NB4 (cell line): ENCODE data around the gene USF2.

Source experiments
- CTCF ChIP-seq: IDR thresholded peaks from one replicate; pipeline ENCODE4 v1.5.1; 2012; ENCODE audit warnings: low read depth, low read length
- MYC ChIP-seq: IDR thresholded peaks from 2 replicates; pipeline ENCODE4 v1.6.1; 2011; ENCODE audit warnings: low read depth, low read length

DNA sequence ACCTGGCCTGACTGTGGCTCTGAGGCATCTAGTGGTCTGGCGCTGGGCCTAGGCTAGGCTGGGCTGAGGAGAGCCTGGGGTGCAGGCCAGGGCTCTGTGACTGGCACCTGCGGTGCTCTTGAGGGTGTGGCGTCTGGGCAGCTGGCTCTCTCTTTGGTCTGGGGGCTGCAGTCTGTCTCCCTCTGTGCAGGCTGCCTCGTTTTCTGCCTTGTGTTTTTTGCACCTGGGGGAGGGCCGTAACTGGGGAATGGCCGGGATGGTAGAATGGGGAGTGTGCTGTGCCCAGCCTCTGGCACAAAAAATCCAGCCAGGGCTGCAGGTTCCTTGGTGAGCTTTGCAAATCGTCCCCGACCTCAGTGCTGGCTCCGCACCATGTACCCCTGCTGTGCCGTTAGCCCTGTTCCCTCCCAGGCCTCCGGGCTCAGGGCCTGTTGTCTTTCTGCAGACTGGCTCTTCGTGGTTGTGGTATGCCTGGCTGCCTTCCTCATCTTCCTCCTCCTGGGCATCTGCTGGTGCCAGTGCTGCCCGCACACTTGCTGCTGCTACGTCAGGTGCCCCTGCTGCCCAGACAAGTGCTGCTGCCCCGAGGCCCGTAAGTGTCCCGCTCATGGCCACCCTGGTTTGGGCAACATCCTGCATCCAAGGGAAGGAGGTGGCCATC lies 6.5 kb upstream of the USF2 start:
- TF ChIP-seq CTCF (no peak), MYC (no peak)
